H9 (cell line): ENCODE measurements around the gene PMEPA1. TPM values are rescaled to one million over a fixed set of nuclear protein-coding genes. Genes with fewer than 3 reads are reported as not detected.

Experiments used
- DNase-seq: peaks from one replicate; pipeline ENCODE4 v3.0.0-alpha.2; 2017
- H2AFZ ChIP-seq: one replicate; pipeline ENCODE4 v1.6.1; 2013; ENCODE audit warnings: mild to moderate bottlenecking, low read length, control low read depth, moderate library complexity
- H2AK5ac ChIP-seq: 2 replicates; pipeline ENCODE4 v1.6.1; 2013; ENCODE audit warnings: low read length, control low read depth, mixed read lengths; ENCODE audit not compliant: insufficient read length
- H2BK120ac ChIP-seq: one replicate; pipeline ENCODE4 v1.6.1; 2013; ENCODE audit warnings: low read depth, mild to moderate bottlenecking, low read length, control low read depth, inconsistent platforms; ENCODE audit not compliant: poor library complexity, severe bottlenecking
- H2BK12ac ChIP-seq: 2 replicates; pipeline ENCODE4 v1.6.1; 2013; ENCODE audit warnings: low read length, control low read depth, mixed read lengths, low read depth; ENCODE audit not compliant: insufficient read length
- H2BK15ac ChIP-seq: 2 replicates; pipeline ENCODE4 v1.6.1; 2013; ENCODE audit warnings: low read depth, low read length, control low read depth
- H2BK20ac ChIP-seq: one replicate; pipeline ENCODE4 v1.6.1; 2013; ENCODE audit warnings: low read depth, mild to moderate bottlenecking, low read length, control low read depth, inconsistent platforms; ENCODE audit not compliant: poor library complexity, severe bottlenecking
- H2BK5ac ChIP-seq: 2 replicates; pipeline ENCODE4 v1.6.1; 2013; ENCODE audit warnings: low read length, control low read depth, mixed read lengths; ENCODE audit not compliant: insufficient read length
- H3K14ac ChIP-seq: 2 replicates; pipeline ENCODE4 v1.6.1; 2013; ENCODE audit warnings: low read length, control low read depth; ENCODE audit not compliant: insufficient read depth
- H3K18ac ChIP-seq: 2 replicates; pipeline ENCODE4 v1.6.1; 2013; ENCODE audit warnings: low read depth, mild to moderate bottlenecking, mixed read lengths, low read length, control low read depth; ENCODE audit not compliant: insufficient read length
- H3K23ac ChIP-seq: 2 replicates; pipeline ENCODE4 v1.6.1; 2013; ENCODE audit warnings: low read length, control low read depth, mixed read lengths, low read depth; ENCODE audit not compliant: insufficient read length
- H3K23me2 ChIP-seq: 2 replicates; pipeline ENCODE4 v1.6.1; 2013; ENCODE audit warnings: low read depth, mild to moderate bottlenecking, mixed read lengths, low read length, control low read depth; ENCODE audit not compliant: insufficient read length, poor library complexity, severe bottlenecking
- H3K27ac ChIP-seq: 2 replicates; pipeline ENCODE4 v1.5.1; 2013; ENCODE audit warnings: low read length, control low read depth, mixed read lengths, low read depth; ENCODE audit not compliant: insufficient read length
- H3K27me3 ChIP-seq: 2 replicates; pipeline ENCODE4 v1.6.1; 2013; ENCODE audit warnings: low read length, control low read depth, inconsistent platforms; ENCODE audit not compliant: insufficient read depth
- H3K4ac ChIP-seq: 2 replicates; pipeline ENCODE4 v1.6.1; 2013; ENCODE audit warnings: low read depth, mild to moderate bottlenecking, control low read depth, inconsistent platforms, low read length, moderate library complexity
- H3K4me1 ChIP-seq: 2 replicates; pipeline ENCODE4 v1.6.1; 2013; ENCODE audit warnings: low read length, control low read depth, inconsistent platforms; ENCODE audit not compliant: insufficient read depth
- H3K4me2 ChIP-seq: 2 replicates; pipeline ENCODE4 v1.6.1; 2013; ENCODE audit warnings: low read length, control low read depth, mixed read lengths; ENCODE audit not compliant: insufficient read length, insufficient read depth
- H3K56ac ChIP-seq: 2 replicates; pipeline ENCODE4 v1.6.1; 2013; ENCODE audit warnings: low read depth, mild to moderate bottlenecking, mixed read lengths, low read length, control low read depth; ENCODE audit not compliant: insufficient read length
- H3K79me1 ChIP-seq: 2 replicates; pipeline ENCODE4 v1.6.1; 2013; ENCODE audit warnings: low read depth, mild to moderate bottlenecking, moderate library complexity, low read length, control low read depth, inconsistent platforms; ENCODE audit not compliant: insufficient read depth, poor library complexity, severe bottlenecking
- H3K79me2 ChIP-seq: 2 replicates; pipeline ENCODE4 v1.6.1; 2013; ENCODE audit warnings: low read length, control low read depth, inconsistent platforms; ENCODE audit not compliant: insufficient read depth
- H3K9ac ChIP-seq: 2 replicates; pipeline ENCODE4 v1.6.1; 2013; ENCODE audit warnings: low read length, control low read depth, mixed read lengths; ENCODE audit not compliant: insufficient read length; ENCODE audit errors: extremely low read depth
- H3K9me3 ChIP-seq: one replicate; pipeline ENCODE4 v1.6.1; 2013; ENCODE audit warnings: low read depth, low read length, inconsistent platforms; ENCODE audit not compliant: control insufficient read depth
- H3T11ph ChIP-seq: one replicate; pipeline ENCODE4 v1.6.1; 2013; ENCODE audit warnings: mild to moderate bottlenecking, low read length, control low read depth, inconsistent platforms
- H4K20me1 ChIP-seq: one replicate; pipeline ENCODE4 v1.6.1; 2013; ENCODE audit not compliant: control insufficient read depth, insufficient read length, insufficient read depth
- H4K5ac ChIP-seq: 2 replicates; pipeline ENCODE4 v1.6.1; 2013; ENCODE audit warnings: low read depth, mild to moderate bottlenecking, mixed read lengths, low read length, control low read depth; ENCODE audit not compliant: insufficient read length
- H4K8ac ChIP-seq: replicated peaks from 2 replicates; pipeline ENCODE4 v1.6.1; 2013; ENCODE audit warnings: low read length, control low read depth, mixed read lengths, low read depth; ENCODE audit not compliant: insufficient read length
- H4K91ac ChIP-seq: 2 replicates; pipeline ENCODE4 v1.6.1; 2013; ENCODE audit warnings: low read depth, mild to moderate bottlenecking, moderate library complexity, mixed read lengths, low read length, control low read depth; ENCODE audit not compliant: insufficient read length
- H3K27ac Mint-ChIP-seq, 3 experiments: 2 replicates in 2 of 3; 3 replicates in 1 of 3; pipeline ENCODE4 v1.8.0; 2020 to 2021; ENCODE audit warnings: mixed read lengths in 3 of 3, mild to moderate bottlenecking in 1 of 3, moderate library complexity in 1 of 3
- H3K27me3 Mint-ChIP-seq: 2 replicates; pipeline ENCODE4 v1.8.0; 2021; ENCODE audit warnings: low read depth, mild to moderate bottlenecking, moderate library complexity, mixed read lengths
- H3K36me3 Mint-ChIP-seq, 3 experiments: 2 replicates in 2 of 3; 3 replicates in 1 of 3; pipeline ENCODE4 v1.8.0; 2020 to 2021; ENCODE audit warnings: low read depth in 3 of 3, mixed read lengths in 3 of 3; ENCODE audit not compliant: insufficient read depth in 1 of 3
- H3K4me1 Mint-ChIP-seq, 2 experiments: 2 replicates each; pipeline ENCODE4 v1.8.0; 2020; ENCODE audit warnings: mixed read lengths in 2 of 2
- H3K4me3 Mint-ChIP-seq, 2 experiments: 2 replicates in 1 of 2; 3 replicates in 1 of 2; pipeline ENCODE4 v1.8.0; 2020 to 2021; ENCODE audit warnings: mild to moderate bottlenecking in 2 of 2, mixed read lengths in 2 of 2, moderate library complexity in 1 of 2
- H3K9me3 Mint-ChIP-seq, 2 experiments: 2 replicates in 1 of 2; 3 replicates in 1 of 2; pipeline ENCODE4 v1.8.0; 2020; ENCODE audit warnings: mild to moderate bottlenecking in 2 of 2, mixed read lengths in 2 of 2, moderate library complexity in 1 of 2
- CTCF ChIP-seq: fragments of 200-600 bp; sonication (generic); conservative IDR thresholded peaks from 3 replicates; pipeline ENCODE4 v1.8.0; 2021; ENCODE audit warnings: antibody characterized with exemption, mild to moderate bottlenecking
- WGBS: extraction: QIAGEN DNeasy Blood & Tissue Kit; methylation state at CpG from one replicate; pipeline ENCODE4 v1.1.7; 2013; ENCODE audit warnings: missing lambda C conversion rate, low lambda C conversion rate, mixed read lengths; ENCODE audit not compliant: insufficient read length; ENCODE audit errors: extremely low coverage; 5-methylcytosine and 5-hydroxymethylcytosine counted together
- total RNA-seq: library from RNA; stranded (reverse); gene quantifications from 2 replicates; pipeline ENCODE4 v1.2.1, GENCODE V29; 2021

PMEPA1 gene
- total RNA-seq, 1 experiment from 2014 or later: 34.6 TPM

GRCh38 chr20:57734754-57735153 is 24.9 kb upstream of the PMEPA1 start:
- H3K14ac ChIP-seq: no peak overlapping the region; the same call in 1 of the 2 replicates
- Mint-ChIP-seq H3K27ac (no peak overlapping the region), H3K36me3 (no peaks in the 10 kb centered on the region), H3K4me1 (peaks cover 35 to 40% of the 10 kb centered on the region in 2 experiments), H3K27me3 (peaks cover 8% of the 10 kb centered on the region), H3K9me3 (no peaks in the 10 kb centered on the region), H3K4me3 (no peak overlapping the region)
- no peak overlapping the region for H3K56ac ChIP-seq
- H4K5ac ChIP-seq: no peak overlapping the region
- H3K18ac ChIP-seq: no peak overlapping the region
- no peak overlapping the region for H2AFZ ChIP-seq
- no peak overlapping the region for H2BK20ac ChIP-seq
- H3T11ph ChIP-seq: no peak overlapping the region
- H3K79me2 ChIP-seq: no peaks in the 10 kb centered on the region
- H4K8ac ChIP-seq: no peak overlapping the region
- no peak overlapping the region for H2AK5ac ChIP-seq
- no peak overlapping the region for H3K27ac ChIP-seq
- no peaks in the 10 kb centered on the region for H3K23me2 ChIP-seq
- H3K4me1 ChIP-seq: no peaks in the 10 kb centered on the region
- H3K27me3 ChIP-seq: no peaks in the 10 kb centered on the region
- H3K4ac ChIP-seq: no peak overlapping the region
- no CpG with 5 or more reads among the region's 6 CpGs for WGBS
- no peaks in the 10 kb centered on the region for H4K20me1 ChIP-seq
- no peak for DNase-seq
- H2BK15ac ChIP-seq: no peak overlapping the region
- no peak overlapping the region for H2BK120ac ChIP-seq
- no peak overlapping the region for H3K9ac ChIP-seq
- no peaks in the 10 kb centered on the region for H3K9me3 ChIP-seq
- H3K79me1 ChIP-seq: no peaks in the 10 kb centered on the region
- H2BK12ac ChIP-seq: no peak overlapping the region
- no peak overlapping the region for H3K23ac ChIP-seq
- H4K91ac ChIP-seq: no peak overlapping the region
- H2BK5ac ChIP-seq: no peak overlapping the region
- no peak for TF ChIP-seq CTCF
- no peak overlapping the region for H3K4me2 ChIP-seq
